ENCODE results near the gene TNIK. TPM values are rescaled to one million over a fixed set of nuclear protein-coding genes. Genes with fewer than 3 reads are reported as not detected.

The TNIK gene
- total RNA-seq, 6 donors from 2014 or later: 23.2 to 74.4 (median 38.3) TPM

GRCh38 chr3:171487382-171487781 is 27.2 kb upstream of the TNIK start:
- TF ChIP-seq POLR2AphosphoS5 (IDR thresholded peaks at IDR 0.05) (no peak), EP300 (IDR thresholded peaks at IDR 0.05) (no peak), POLR2A (IDR thresholded peaks at IDR 0.05) (no peak)
- TF ChIP-seq, protein P1, sequence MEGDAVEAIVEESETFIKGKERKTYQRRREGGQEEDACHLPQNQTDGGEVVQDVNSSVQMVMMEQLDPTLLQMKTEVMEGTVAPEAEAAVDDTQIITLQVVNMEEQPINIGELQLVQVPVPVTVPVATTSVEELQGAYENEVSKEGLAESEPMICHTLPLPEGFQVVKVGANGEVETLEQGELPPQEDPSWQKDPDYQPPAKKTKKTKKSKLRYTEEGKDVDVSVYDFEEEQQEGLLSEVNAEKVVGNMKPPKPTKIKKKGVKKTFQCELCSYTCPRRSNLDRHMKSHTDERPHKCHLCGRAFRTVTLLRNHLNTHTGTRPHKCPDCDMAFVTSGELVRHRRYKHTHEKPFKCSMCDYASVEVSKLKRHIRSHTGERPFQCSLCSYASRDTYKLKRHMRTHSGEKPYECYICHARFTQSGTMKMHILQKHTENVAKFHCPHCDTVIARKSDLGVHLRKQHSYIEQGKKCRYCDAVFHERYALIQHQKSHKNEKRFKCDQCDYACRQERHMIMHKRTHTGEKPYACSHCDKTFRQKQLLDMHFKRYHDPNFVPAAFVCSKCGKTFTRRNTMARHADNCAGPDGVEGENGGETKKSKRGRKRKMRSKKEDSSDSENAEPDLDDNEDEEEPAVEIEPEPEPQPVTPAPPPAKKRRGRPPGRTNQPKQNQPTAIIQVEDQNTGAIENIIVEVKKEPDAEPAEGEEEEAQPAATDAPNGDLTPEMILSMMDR (IDR thresholded peaks at IDR 0.05): no peak
- H3K36me3 ChIP-seq: no peaks in the 10 kb centered on the region
- no peaks in the 10 kb centered on the region for H3K4me1 ChIP-seq
- no peak overlapping the region for H3K4me3 ChIP-seq
- no peaks in the 10 kb centered on the region for H3K27me3 ChIP-seq
- 65 to 68% methylated on average over 4 of the region's 4 CpGs for WGBS, 2 donors
- H3K9me3 ChIP-seq: no peaks in the 10 kb centered on the region
- H3K27ac ChIP-seq: no peak overlapping the region
- no peak for ATAC-seq (ENCODE audit: low FRiP score in 2 of 2)
- no peak for DNase-seq

DNA sequence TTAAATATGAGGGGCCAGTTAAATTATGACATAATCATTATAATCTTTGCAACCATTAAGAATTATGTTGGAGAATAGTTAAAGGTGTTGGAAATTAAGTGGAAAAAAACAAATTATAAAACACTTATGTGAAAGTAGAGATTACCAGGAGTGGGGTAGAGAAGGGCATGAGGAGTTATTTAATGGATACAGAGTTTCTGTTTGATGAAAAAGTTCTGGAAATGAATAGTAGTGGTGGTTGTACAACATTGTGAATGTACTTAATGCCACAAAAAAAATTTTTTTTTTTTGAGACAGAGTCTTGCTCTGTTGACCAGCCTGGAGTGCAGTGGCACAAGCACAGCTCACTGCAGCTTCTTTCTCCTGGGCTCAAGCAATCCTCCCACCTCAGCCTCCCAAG is 25.1 kb upstream of the TNIK start:
- no peak for ATAC-seq (ENCODE audit: low FRiP score in 2 of 2)
- no peak for TF ChIP-seq EP300 (IDR thresholded peaks at IDR 0.05)
- TF ChIP-seq, protein P1 (IDR thresholded peaks at IDR 0.05): no peak
- TF ChIP-seq POLR2AphosphoS5 (IDR thresholded peaks at IDR 0.05): no peak
- TF ChIP-seq POLR2A (IDR thresholded peaks at IDR 0.05): no peak

DNA sequence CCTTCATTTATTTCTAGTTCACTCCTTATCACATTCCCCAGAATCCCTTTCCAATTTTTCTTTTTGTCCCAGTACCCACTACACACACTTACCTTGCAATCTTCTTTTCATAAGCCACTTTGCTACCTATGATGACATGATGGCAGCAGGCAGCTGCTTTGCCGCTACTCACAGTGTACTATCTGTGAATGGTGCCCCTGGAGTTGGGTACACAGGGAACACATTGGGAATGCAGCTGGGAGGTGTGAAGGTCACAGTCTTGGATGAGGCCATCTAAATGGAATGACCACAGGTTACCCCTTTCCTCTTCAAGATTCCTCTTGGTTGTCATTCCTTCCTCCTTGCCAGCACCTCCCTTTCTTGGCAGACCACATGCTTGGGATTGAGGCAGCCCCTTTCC is 20.8 kb upstream of the TNIK start:
- H3K27ac ChIP-seq: no peak overlapping the region
- no peak overlapping the region for H3K4me3 ChIP-seq
- H3K9me3 ChIP-seq: no peaks in the 10 kb centered on the region
- 89 to 95% methylated on average over 1 of the region's 1 CpG for WGBS, 2 donors
- no peaks in the 10 kb centered on the region for H3K27me3 ChIP-seq
- no peaks in the 10 kb centered on the region for H3K4me1 ChIP-seq
- H3K36me3 ChIP-seq: no peaks in the 10 kb centered on the region
- ATAC-seq (ENCODE audit: low FRiP score in 2 of 2) (no peak), DNase-seq (no peak)
- TF ChIP-seq, protein P1 (IDR thresholded peaks at IDR 0.05): no peak
- no peak for TF ChIP-seq POLR2A (IDR thresholded peaks at IDR 0.05)
- no peak for TF ChIP-seq POLR2AphosphoS5 (IDR thresholded peaks at IDR 0.05)
- TF ChIP-seq EP300 (IDR thresholded peaks at IDR 0.05): no peak

More for the DNA sequence above, 25.1 kb upstream of the TNIK start:
- no peaks in the 10 kb centered on the region for H3K4me1 ChIP-seq
- no peak overlapping the region for H3K4me3 ChIP-seq
- H3K27me3 ChIP-seq: no peaks in the 10 kb centered on the region
- no peak overlapping the region for H3K27ac ChIP-seq
- no peak for DNase-seq
- no peaks in the 10 kb centered on the region for H3K36me3 ChIP-seq
- no peaks in the 10 kb centered on the region for H3K9me3 ChIP-seq

DNA sequence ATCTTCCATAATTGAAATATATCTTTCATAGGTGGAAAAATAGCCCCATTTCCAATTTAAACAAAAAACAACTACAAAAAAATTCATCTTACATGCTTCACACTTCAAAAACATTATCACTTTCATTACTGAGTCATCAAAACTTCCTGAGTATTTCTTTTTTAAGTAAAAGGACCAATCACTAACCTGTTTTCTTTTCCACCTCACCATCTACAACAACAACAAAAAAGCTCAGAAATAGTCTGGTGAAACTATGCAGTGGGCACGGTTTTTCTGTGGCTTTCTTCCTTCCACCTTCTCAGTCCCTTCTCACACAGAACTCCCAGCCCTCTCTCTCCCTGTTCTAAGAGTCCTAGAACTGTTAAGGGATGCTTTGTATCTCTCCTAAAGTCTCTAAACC is 20.3 kb upstream of the TNIK start:
- Histone ChIP-seq H3K9me3 (no peaks in the 10 kb centered on the region), H3K27me3 (no peaks in the 10 kb centered on the region), H3K4me3 (no peak overlapping the region), H3K36me3 (no peaks in the 10 kb centered on the region), H3K4me1 (no peaks in the 10 kb centered on the region), H3K27ac (no peak overlapping the region)
- TF ChIP-seq POLR2A (IDR thresholded peaks at IDR 0.05) (no peak), EP300 (IDR thresholded peaks at IDR 0.05) (no peak)
- 42 to 50% methylated on average over 1 of the region's 1 CpG for WGBS, 2 donors
- ATAC-seq (ENCODE audit: low FRiP score in 2 of 2): no peak
- no peak for DNase-seq

GRCh38 chr3:171476532-171477102 is 16.4 kb upstream of the TNIK start:
- no peaks in the 10 kb centered on the region for H3K36me3 ChIP-seq
- H3K4me1 ChIP-seq: no peaks in the 10 kb centered on the region
- no peak for TF ChIP-seq POLR2AphosphoS5 (IDR thresholded peaks at IDR 0.05)
- no peak for TF ChIP-seq POLR2A (IDR thresholded peaks at IDR 0.05)
- no peak for TF ChIP-seq EP300 (IDR thresholded peaks at IDR 0.05)
- TF ChIP-seq, protein P1 (IDR thresholded peaks at IDR 0.05): no peak
- ATAC-seq (ENCODE audit: low FRiP score in 2 of 2) (no peak), DNase-seq (no peak)
- no peaks in the 10 kb centered on the region for H3K9me3 ChIP-seq
- H3K27me3 ChIP-seq: no peaks in the 10 kb centered on the region
- H3K27ac ChIP-seq: no peak overlapping the region
- H3K4me3 ChIP-seq: no peak overlapping the region

All from upper lobe of left lung (tissue), 6 donors.